Measurements from ENCODE around the gene KIF18A.

The KIF18A gene

GRCh38 chr11:28049338-28050216 lies 58.4 kb downstream of the KIF18A start:
- in situ Hi-C loops (cut with MboI; ENCODE audit: low sequenced_read_pairs) = no loop called here

DNA sequence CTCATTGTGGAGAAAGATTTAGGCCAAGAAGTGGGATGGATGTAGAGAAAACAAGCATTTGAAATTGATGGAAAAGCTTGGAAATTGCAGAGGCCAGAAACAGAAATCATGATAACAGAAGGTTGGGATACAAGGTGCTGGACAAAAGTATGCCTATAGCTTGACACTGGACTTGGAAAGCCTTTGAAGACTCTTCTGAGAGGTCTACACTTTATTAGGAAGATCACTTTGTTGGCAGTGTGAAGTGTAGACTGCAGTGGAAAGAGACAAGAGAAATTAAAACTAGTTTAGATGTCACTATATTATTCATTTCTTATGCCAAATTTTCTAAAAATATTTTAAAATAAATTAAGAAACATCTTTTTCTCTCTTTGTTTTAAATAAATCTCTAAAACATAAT lies 59.1 kb downstream of the KIF18A start:
- in situ Hi-C loops (cut with MboI; ENCODE audit: low sequenced_read_pairs) = no loop called here

DNA sequence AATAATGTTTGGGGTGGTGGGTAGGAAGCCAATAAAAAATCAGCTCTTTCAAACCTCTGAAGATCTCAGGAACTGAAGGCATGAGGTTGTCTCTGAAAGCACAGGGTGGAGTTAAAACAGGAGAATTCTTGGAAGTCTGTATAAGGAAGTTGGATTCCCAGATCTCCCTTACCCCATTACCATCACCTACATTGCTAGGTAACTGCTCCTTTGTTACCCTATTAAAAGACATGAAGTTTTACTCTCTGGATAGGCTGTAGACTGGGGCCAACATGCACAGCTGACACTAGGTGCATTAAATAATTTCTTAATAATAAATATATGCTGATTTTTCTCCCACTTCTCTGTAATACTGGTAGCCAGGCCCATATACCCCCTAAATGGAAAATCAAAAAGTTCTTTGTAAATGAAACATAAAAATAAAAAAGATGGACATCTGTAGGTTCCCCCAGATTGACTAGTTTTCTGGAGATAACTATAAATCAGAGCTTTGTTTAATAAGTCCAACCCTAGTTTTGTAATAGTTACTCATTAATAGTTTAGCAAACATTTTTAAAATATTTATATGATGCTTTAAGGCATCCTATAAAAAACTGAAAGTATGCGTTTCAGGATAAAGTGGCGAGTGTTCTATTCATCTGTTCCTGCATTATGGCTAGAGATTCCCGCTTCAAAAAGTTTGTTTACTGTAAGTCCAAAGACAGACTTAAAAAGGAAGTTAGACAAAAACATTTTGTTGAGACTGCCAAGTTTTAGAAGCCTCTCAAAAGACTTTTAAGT lies 63.8 kb downstream of the KIF18A start:
- in situ Hi-C loops (cut with MboI; ENCODE audit: low sequenced_read_pairs) = no loop called here

DNA sequence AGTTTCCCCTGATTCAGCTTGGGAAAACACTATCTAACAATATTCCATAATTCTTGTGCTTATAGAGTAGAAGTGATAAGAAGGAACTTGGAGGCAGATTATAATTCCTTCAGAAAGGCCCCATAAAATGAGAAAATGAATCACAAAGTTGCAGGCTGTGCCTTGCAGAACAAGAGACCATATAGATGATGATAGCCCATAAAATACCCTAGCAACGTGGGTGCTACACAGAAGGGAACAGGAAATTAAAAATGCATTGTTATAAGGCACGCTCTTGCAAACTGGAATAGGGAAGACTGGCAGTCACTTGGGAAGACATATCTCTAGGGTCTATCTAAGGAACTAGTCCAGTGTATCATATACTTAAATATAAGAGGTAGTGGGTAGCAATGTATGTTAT lies 67.6 kb downstream of the KIF18A start:
- in situ Hi-C loops (cut with MboI; ENCODE audit: low sequenced_read_pairs) = no loop called here

- in situ Hi-C loops (cut with MboI; ENCODE audit: low sequenced_read_pairs) = no loop called here
Measured at GRCh38 chr11:28038775-28039174, 69.2 kb downstream of the KIF18A start.

DNA sequence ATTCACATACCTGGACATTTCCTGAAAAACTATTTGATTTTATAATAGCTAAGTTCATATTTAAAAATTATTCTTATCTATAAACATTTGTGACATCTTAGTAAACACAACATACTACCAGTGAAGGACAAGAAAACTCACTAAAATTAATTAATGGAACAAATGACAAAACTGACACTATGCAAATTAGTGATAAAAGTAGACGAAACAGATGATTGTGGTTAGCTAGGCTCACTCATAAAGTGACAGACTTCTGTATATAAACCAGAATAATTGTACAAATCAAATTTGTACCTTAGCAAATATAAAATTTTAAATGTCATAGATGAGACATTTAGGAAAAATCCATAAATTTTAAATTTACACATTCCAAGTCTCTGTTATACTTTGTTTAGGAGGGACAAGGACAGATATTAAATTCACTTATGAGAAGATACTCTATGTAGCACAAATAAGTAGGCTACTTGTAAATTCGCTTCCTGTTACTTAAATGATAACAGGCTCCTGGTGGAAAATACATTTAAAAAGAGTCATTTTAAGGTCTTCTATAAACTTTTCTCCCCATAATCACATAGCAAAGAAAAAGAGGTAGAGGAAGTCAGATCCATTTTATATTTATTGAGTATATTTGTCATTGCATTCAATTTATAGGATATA lies 81.2 kb downstream of the KIF18A start:
- in situ Hi-C loops (cut with MboI; ENCODE audit: low sequenced_read_pairs) = no loop called here

DNA sequence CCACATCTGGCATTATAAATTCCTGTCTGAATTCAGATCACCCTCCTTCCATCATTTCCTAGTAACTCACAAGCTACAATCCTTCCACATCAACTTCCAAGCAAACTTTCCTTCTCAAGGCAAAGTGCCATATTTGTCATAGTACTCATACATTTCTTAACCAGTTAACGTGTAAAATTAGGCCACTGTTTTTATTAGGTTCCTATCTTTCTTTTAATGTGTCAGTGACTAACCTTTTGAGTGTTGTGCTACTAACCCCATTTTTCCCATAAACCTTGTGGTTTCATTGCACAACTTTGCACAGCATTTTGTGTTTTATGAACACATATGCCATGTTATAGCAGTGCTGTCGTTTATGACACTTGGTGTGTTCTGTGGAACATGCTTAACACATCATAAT lies 90.1 kb downstream of the KIF18A start:
- in situ Hi-C loops (cut with MboI; ENCODE audit: low sequenced_read_pairs) = no loop called here

DNA sequence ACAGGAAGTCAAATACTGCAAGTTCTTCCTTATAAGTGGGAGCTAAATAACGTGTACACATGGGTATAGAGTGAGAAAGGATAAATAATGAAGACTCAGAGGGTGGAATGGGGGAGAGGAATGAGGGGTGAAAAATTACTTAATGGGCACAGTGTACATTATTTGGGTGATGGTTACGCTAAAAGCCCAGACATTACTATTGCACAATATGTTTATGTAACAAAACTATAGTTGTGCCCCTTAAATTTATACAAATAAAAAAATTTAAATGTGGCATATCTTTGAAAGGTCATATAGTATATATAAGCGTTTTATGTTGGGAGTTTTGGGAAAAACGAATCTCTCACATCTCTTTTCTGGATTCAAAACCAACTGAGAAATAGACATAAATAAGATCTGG lies 96.1 kb downstream of the KIF18A start:
- in situ Hi-C loops (cut with MboI; ENCODE audit: low sequenced_read_pairs) = no loop called here

GRCh38 chr11:28009996-28010395 lies 98.0 kb downstream of the KIF18A start:
- in situ Hi-C loops (cut with MboI; ENCODE audit: low sequenced_read_pairs) = no loop called here

DNA sequence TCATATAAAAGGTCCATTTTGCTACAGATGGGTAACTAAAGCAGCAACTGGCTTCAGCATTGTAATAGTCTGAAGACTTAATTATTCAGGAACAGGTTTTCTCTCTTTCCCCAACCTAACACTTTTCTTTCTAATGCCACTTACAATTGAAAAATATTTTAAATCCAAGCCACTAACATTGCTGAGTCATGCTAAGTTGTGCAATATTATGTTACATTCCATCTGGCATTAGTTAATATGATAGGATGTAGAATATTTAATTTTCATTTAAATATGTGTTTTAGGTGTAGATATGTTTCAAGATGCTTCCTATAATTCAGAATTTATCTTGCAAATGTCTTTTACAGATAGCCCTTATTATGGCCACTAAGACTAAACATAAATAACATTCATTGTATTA lies 98.6 kb downstream of the KIF18A start:
- in situ Hi-C loops (cut with MboI; ENCODE audit: low sequenced_read_pairs) = no loop called here

DNA sequence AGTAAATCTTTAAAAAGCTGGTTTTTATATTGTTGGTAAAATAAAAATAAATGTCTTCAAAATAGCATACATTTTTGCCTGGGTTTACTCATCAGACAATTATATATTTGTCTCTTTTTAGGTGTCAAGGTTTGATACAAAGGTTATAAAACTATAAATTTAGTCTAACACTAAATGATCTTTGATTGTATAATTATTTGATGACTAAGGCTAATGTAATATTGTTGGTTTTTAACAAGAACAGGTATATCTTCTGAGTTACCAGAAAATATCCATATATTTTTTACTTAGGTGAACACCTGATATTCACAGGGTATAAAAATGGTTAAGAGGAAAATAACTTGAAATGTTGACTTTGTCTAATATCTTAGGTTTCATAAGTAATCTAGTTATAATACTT lies 104.3 kb downstream of the KIF18A start:
- in situ Hi-C loops (cut with MboI; ENCODE audit: low sequenced_read_pairs) = no loop called here

DNA sequence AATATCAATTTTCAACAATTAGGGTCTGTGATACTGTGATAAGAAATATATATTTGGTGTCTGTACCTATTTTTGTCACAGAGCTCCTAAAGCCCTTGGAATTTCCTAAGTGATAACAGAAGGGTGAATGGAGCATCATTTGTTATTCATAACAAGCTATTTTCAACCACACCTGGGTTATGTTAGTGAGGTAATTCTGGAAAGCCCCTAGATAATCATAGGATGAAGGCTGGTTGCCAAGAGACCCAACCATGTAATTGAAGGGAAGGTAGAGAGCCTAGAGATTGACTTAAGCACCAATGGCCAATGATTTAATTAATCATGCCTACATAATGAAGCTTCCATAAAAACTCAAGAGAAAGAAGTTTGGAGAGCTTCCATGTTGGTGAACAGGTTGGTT lies 109.4 kb downstream of the KIF18A start:
- in situ Hi-C loops (cut with MboI; ENCODE audit: low sequenced_read_pairs) = no loop called here

DNA sequence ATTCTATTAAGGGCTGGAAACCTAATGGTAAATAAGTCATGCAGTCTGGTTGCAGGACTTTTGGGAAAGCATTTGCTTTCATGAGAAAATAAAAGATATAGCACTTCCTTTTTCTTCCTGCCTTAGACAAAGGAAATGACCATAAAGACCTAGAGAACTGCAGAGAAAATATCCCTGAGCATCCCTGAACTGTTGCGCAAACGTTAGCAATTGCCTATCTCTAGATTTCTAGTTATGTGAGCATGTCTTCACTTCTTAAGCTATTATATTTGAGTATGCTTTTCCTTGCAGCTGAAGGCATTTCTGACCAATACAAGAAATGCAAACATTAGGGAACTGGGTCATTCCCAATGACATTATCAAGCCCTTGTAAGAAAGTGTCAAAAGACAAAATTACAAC lies 110.6 kb downstream of the KIF18A start:
- in situ Hi-C loops (cut with MboI; ENCODE audit: low sequenced_read_pairs) = no loop called here

DNA sequence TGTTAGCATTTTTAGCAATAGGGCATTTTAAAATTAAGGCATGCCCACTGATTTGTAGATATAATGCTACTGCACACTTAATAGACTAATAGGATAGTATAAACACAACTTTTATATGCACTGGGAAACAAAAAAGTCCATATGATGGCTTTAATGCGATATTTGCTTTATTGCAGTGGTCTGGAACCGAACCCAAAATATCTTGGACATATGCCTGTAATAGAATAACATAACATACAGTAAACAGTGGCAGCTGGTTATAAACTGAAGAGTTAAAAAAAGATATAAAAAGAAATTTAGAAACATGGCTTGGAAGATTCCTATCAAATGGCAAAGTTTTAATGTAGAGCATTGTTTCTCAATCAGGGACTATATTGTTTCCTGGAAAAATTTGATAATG lies 111.9 kb downstream of the KIF18A start:
- in situ Hi-C loops (cut with MboI; ENCODE audit: low sequenced_read_pairs) = no loop called here

- in situ Hi-C loops (cut with MboI; ENCODE audit: low sequenced_read_pairs) = no loop called here
Measured at GRCh38 chr11:27995083-27995482, 112.9 kb downstream of the KIF18A start.

GRCh38 chr11:27991736-27992135 lies 116.2 kb downstream of the KIF18A start:
- in situ Hi-C loops (cut with MboI; ENCODE audit: low sequenced_read_pairs) = no loop called here

GRCh38 chr11:27977527-27977926 lies 130.4 kb downstream of the KIF18A start:
- in situ Hi-C loops (cut with MboI; ENCODE audit: low sequenced_read_pairs) = no loop called here

DNA sequence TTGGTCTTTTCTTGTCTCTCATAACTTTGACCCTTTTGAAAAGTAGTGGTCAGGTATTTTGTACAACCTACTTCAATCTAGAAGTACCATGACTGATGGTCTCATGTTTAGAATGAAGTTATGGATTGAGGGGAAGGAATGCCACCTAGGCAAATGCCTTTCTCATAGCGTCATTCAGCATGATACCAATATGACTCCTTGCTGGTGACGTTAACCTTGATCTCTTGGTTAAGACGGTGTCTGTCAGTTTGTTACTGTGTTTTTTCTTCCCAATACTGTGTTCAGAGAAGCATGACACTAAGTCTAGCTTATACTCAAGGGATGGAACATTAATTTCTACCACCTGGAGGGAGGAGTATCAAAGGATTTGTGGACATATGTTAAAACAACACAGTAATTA lies 130.9 kb downstream of the KIF18A start:
- in situ Hi-C loops (cut with MboI; ENCODE audit: low sequenced_read_pairs) = no loop called here

- in situ Hi-C loops (cut with MboI; ENCODE audit: low sequenced_read_pairs) = no loop called here
Measured at GRCh38 chr11:27976262-27976661, 131.7 kb downstream of the KIF18A start.

DNA sequence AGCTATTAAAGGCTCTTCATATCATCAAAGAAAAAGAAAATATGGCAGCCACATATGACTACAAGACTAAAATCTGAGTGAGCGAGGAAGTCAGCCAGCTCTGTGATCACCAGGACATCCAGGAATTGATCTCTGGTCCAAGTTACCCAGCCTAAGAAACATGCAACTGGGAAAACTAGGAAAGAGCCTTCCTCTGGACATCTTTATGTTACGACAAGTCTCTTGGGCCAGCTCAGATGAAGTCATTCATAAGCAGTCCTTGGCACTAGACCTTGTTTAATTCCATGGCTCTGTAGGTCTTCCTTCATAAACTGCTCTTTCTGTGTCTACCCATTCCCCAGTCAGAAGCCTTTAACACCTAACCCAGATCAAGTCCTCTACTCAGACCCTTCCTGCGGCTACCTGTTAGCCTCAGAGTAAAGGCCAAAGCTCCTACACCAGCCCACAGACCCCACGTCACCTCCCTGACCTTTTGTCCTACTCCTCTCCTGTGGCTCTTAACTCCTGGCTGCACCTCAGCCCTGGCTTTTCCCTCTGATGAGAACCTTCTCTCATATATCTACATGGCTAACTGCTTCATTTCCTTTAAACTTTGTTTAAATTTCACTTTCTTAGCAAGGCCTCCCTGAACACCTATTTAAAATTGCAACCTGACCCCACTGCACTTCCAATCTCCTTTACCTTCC lies 134.0 kb downstream of the KIF18A start:
- in situ Hi-C loops (cut with MboI; ENCODE audit: low sequenced_read_pairs) = no loop called here

DNA sequence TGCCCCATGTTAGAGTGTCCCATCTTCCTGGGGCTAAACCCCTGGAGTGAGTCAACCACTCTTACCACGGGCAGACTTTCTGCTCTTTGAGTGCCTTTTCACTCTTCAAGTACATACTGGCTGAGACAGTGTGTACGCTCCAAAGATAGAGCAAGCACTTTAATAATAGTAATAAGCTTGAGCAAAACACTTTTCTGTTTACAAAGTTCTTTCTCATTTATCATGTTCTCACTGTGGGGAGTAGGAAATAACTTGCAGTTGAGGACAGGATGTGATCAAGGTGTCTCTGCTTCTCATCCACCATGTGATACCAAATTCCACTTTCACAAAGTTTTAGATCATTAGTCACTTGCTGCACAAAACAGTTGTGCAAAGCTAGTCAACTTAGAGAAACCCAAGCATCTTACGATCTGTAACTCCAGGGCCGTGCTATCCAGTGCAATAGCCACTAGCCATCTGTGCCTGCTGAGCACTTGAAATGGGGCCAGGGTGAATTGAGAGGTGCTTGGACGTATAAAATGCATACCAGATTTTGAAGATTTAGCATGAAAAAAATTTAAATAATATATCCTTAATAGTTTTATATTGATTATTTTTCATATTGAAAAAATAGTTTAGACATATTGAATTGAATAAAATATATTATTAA lies 135.3 kb downstream of the KIF18A start:
- in situ Hi-C loops (cut with MboI; ENCODE audit: low sequenced_read_pairs) = no loop called here

Measured in hTERT RPE-1 (cell line).